HepG2 (cell line): ENCODE data around the gene COPZ2.

ENCODE experiments used
- BHLHE40 ChIP-seq: IDR thresholded peaks from 2 replicates; pipeline ENCODE4 v1.6.1; 2011; ENCODE audit warnings: low read length, improper control_type of control experiment
- EZH2 ChIP-seq: conservative IDR thresholded peaks from 2 replicates; pipeline ENCODE4 v1.6.1; 2012; ENCODE audit warnings: mild to moderate bottlenecking, low read depth, low read length, moderate library complexity
- FUBP1 ChIP-seq: sonication (generic); formaldehyde crosslinking; IDR thresholded peaks from 2 replicates; pipeline ENCODE4 v1.5.1; 2020; ENCODE audit warnings: missing genetic modification reagents, mild to moderate bottlenecking, borderline replicate concordance
- GABPB1 ChIP-seq: IDR thresholded peaks from 2 replicates; pipeline ENCODE4 v1.6.1; 2016; ENCODE audit warnings: mild to moderate bottlenecking, missing genetic modification reagents, moderate library complexity, missing compliant biosample characterization
- POLR2A ChIP-seq, 2 experiments: IDR thresholded peaks; 2 replicates each; pipeline ENCODE4 v1.6.1; 2011; ENCODE audit warnings: low read depth in 2 of 2, low read length in 2 of 2, mild to moderate bottlenecking in 1 of 2, moderate library complexity in 1 of 2; ENCODE audit not compliant: insufficient read depth in 1 of 2
- REL ChIP-seq: sonication (generic); formaldehyde crosslinking; conservative IDR thresholded peaks from 2 replicates; pipeline ENCODE4 v1.8.0; 2022; ENCODE audit warnings: mild to moderate bottlenecking, missing genetic modification reagents, moderate library complexity
- SNAPC4 ChIP-seq: sonication (generic); formaldehyde crosslinking; IDR thresholded peaks from 2 replicates; pipeline ENCODE4 v1.4.0; 2020; ENCODE audit warnings: mild to moderate bottlenecking, missing genetic modification reagents
- ZBTB33 ChIP-seq: sonication (generic); formaldehyde crosslinking; IDR thresholded peaks from 2 replicates; pipeline ENCODE4 v1.4.0; 2020; ENCODE audit warnings: missing genetic modification reagents
- ZNF335 ChIP-seq: sonication (generic); formaldehyde crosslinking; IDR thresholded peaks from 2 replicates; pipeline ENCODE4 v1.4.0; 2020; ENCODE audit warnings: missing genetic modification reagents
- ZNF766 ChIP-seq: sonication (generic); formaldehyde crosslinking; IDR thresholded peaks from 2 replicates; pipeline ENCODE4 v1.5.0; 2020; ENCODE audit warnings: missing genetic modification reagents, borderline replicate concordance

GRCh38 chr17:48055531-48056245, 18.1 kb upstream of the COPZ2 start:
- TF ChIP-seq GABPB1 (CRISPR knock-in tag) (no peak), EZH2 (no peak), POLR2A (IDR thresholded peaks at IDR 0.05; ENCODE audit: insufficient read depth in 1 of 2, low read depth in 2 of 2, low read length in 2 of 2) (peak in 1 of 2 experiments; percentile 44; a peak in 2 of 4 replicates), ZNF766 (no peak), REL (no peak), FUBP1 (no peak), ZBTB33 (no peak), BHLHE40 (no peak), SNAPC4 (CRISPR knock-in tag) (no peak), ZNF335 (CRISPR knock-in tag) (no peak)
